Measurements from ENCODE around the gene SLC9A3. TPM values are rescaled to one million over a fixed set of nuclear protein-coding genes. Genes with fewer than 3 reads are reported as not detected.
"Not testable (repeated sequence)": the region's sequence is repeated elsewhere in the genome, so short reads cannot be mapped to it uniquely, and the experiment has no call there.

SLC9A3 gene
- total RNA-seq, 2 experiments from 2014 or later, result 1.7 to 1.8 TPM

DNA sequence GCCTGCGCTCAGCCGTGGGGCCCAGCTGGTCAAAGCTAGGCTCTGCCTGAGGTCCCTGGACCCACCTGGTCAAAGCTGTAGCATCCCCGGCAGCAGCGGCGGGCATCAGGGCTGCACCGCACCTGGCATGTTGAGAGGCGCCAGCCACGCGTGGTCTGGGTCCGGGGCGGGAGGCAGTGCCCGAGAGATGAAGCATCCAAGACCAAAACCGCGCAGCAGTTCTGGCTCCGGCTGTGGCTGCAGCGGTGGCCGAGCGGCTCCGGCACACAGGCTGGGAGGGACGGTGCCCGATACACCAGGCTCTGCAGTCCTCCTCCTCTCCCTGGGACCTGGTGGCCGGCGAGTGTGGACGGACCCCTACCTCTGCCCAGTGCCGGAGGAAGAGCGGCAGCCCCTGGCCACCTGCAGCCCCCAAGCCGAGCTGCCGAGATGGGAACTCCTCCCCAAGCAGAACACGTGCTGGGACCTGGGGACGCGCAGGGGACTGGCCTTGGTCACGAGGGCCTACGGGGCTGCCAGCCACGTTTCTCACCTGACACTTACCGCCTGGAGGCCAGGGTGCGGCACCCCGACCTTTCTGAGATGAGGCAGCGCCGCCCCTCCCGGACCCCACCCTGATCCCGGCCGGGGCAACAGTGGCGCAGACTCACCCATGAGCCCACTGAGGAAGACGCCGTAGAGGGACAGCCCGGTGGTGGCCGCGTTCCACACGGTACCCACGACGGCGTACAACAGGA lies 33.0 kb downstream of the SLC9A3 start:
- no peak overlapping the region for H3K4me3 Mint-ChIP-seq
- H3K27ac Mint-ChIP-seq, result no peak overlapping the region
- ChIA-PET POLR2A (no interaction called here), CTCF (interaction anchor here (0.6 kb wide), 1 partner anchor 208 kb away, joined by 3 read pairs; no protein-coding TSS in a partner anchor)
- peaks cover 2% of the 10 kb centered on the region for H3K27me3 Mint-ChIP-seq
- no peaks in the 10 kb centered on the region for H3K9me3 Mint-ChIP-seq
- H3K4me1 Mint-ChIP-seq (ENCODE audit: low read depth), result peaks cover 3% of the 10 kb centered on the region
- H3K36me3 Mint-ChIP-seq, result no peaks in the 10 kb centered on the region
- no peak for DNase-seq
- intact Hi-C loops (cut with micrococcal nuclease), result no loop called here

DNA sequence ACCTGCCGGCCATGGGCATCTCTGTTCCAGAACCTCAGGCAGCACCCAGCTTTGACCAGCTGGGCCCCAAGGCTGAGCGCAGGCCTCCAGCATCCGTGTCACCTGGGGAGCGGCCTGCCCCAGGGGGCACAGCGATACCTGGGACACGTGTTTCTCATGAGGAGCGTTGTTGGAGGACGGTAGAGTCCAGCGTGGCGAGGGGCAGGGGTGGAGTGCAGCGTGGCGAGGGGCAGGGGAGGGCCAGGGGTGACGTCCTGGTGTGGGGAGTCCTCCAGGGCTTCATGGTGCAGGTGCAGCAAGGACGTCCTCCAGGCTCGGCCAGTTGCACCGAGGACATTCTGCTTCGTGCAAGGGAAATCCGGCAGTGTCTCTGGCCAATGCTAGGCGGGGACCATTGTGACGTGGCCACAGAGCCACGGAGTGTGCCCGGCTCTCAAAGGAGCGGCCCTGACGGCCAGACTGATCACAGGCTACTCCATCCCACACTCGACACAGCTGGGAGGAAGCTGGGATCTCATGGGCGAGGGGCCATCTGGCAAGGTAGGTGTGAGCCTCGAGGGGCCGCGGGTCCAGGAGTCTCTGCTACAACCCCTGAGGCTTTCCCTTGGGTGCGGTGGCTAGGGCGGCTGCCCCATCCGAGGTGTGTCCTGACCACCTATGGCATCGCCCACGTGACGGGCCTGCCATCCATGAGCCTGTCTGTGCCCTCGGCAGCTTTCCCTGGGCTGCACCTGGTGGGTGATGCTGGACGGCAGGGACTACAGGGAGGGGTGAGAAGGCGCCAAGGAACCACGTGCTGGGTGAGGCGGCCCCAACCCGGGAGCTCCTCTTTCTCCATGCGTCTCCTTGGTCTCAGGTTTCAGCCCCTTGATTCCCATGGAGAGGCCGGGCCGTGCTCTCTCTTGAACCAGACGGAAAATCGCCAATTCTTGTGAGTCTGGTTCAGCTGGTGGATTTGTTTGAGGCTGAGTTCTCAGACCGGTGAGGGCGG lies 33.8 kb downstream of the SLC9A3 start:
- CTCF ChIA-PET, result interaction anchor here (0.6 kb wide), 1 partner anchor 208 kb away, joined by 3 read pairs; no protein-coding TSS in a partner anchor
- H3K36me3 Mint-ChIP-seq, result no peaks in the 10 kb centered on the region
- DNase-seq, result no peak
- intact Hi-C loops (cut with micrococcal nuclease), result no loop called here
- H3K4me1 Mint-ChIP-seq (ENCODE audit: low read depth), result peaks cover 7% of the 10 kb centered on the region
- POLR2A ChIA-PET, result no interaction called here
- no peak overlapping the region for H3K4me3 Mint-ChIP-seq
- no peaks in the 10 kb centered on the region for H3K9me3 Mint-ChIP-seq
- H3K27ac Mint-ChIP-seq, result no peak overlapping the region
- H3K27me3 Mint-ChIP-seq, result peaks cover 2% of the 10 kb centered on the region

DNA sequence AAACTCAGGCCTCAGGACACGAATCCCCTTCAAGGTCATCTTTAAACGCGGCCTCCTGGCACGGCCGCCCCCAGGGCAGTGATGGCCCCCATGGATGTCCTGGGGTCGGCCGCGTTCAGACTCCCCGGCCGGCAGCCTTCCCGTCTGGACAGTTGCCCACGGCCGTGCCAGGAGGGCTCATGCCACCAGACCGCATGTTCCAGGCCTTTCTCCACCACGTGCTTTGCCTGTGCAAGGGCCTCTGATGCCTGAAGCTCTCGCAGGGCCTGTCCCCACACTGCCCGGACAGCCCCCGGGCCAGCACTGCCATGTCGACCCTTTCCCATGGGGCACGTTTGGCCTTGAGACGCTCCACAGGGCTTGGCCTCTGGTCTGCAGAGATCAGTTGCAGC lies 34.6 kb downstream of the SLC9A3 start:
- POLR2A ChIA-PET, result no interaction called here
- no peak overlapping the region for H3K27ac Mint-ChIP-seq
- CTCF ChIA-PET, result no interaction called here
- no peak overlapping the region for H3K4me3 Mint-ChIP-seq
- intact Hi-C loops (cut with micrococcal nuclease), result no loop called here
- H3K27me3 Mint-ChIP-seq, result peaks cover 6% of the 10 kb centered on the region
- H3K36me3 Mint-ChIP-seq, result no peaks in the 10 kb centered on the region
- peaks cover 7% of the 10 kb centered on the region for H3K4me1 Mint-ChIP-seq (ENCODE audit: low read depth)
- H3K9me3 Mint-ChIP-seq, result no peaks in the 10 kb centered on the region
- no peak for DNase-seq

DNA sequence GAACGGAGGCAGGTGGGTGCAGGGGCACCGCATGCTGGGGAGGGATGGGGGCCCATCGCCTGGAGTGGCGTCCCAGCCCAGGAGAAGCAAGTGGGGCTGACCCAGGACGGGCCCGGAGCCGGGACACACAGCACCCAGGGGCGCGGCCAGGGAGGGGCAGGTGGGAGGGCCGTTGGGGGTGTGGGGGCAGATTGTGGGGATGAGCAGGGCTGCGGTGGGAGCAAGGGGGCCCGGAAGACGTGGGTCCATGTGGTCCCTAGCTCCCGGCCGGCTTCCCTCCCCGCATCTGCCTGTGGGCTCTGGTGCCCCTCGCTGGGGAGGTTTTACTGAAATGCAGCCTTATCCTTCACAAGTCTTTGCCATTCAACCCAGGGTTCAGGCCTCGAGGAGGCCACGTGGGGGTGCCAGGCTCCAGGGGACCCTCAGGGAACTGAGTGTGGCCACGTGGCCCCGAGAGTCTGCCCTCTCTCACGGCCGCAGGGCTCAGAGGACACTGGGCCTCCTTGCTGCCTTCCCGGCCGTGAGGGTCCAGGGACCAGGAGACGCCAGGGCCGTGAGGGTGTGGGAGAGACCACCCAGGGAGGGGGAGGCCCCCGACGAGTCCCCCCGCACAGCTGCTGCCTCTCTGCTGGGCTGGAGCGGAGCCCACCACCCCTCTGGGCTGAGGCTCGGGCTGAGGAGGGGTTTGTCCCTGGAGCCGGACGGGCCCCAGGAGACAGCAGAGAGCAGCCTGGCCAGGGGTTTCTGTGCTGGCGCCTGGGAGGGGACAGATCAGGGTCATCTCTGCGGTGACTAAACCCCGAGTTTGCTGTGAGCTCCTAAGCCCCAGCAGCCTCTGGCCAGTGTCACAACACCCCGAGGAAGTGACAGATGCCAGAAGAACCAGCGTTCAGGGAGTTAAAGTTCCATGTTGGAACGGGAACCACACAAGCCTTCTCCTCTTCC lies 35.2 kb downstream of the SLC9A3 start:
- Mint-ChIP-seq H3K4me1 (ENCODE audit: low read depth) (peaks cover 7% of the 10 kb centered on the region), H3K27me3 (peaks cover 6% of the 10 kb centered on the region), H3K4me3 (no peak overlapping the region), H3K9me3 (no peaks in the 10 kb centered on the region), H3K36me3 (no peaks in the 10 kb centered on the region), H3K27ac (no peak overlapping the region)
- intact Hi-C loops (cut with micrococcal nuclease), result no loop called here
- ChIA-PET POLR2A (no interaction called here), CTCF (no interaction called here)
- no peak for DNase-seq

DNA sequence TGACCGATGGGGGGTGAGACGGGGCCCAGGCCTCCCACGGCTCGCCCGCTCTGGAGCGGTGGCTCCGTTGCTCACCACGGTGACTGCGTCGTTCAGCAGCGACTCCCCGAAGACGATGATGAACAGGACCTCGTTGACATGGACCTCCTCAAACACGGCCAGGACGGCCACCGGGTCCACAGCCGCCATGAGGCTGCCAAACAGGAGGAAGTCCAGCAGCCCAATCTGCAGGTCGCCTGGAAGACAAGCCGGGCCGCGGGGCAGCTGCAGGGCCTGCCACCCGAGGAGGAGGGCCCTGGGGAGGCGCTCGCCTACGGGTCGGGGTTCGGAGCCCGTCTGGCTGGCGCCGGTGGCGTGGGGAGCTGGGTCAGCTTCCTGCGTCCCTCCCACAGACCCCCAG lies 36.0 kb downstream of the SLC9A3 start:
- POLR2A ChIA-PET, result no interaction called here
- no peak overlapping the region for H3K27ac Mint-ChIP-seq
- H3K9me3 Mint-ChIP-seq, result no peaks in the 10 kb centered on the region
- H3K4me3 Mint-ChIP-seq, result no peak overlapping the region
- H3K4me1 Mint-ChIP-seq (ENCODE audit: low read depth), result peaks cover 7% of the 10 kb centered on the region
- intact Hi-C loops (cut with micrococcal nuclease), result no loop called here
- CTCF ChIA-PET, result no interaction called here
- H3K27me3 Mint-ChIP-seq, result peaks cover 6% of the 10 kb centered on the region
- no peak for DNase-seq
- no peaks in the 10 kb centered on the region for H3K36me3 Mint-ChIP-seq

DNA sequence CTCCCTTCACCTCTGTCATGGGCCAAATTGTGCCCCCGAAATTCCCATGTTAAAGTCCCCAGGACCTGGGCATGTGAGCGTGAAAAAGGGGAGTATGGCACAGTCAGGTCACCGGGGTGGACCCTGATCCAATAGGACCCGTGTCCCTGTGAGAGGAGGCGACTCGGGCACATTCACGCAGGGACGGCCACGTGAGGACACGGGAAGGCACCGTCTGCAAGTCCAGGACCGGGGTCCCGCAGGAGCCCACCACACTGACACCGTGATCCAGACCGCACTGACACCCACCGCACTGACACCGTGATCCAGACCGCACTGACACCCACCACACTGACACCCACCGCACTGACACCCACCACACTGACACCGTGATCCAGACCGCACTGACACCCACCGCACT lies 37.7 kb downstream of the SLC9A3 start:
- H3K36me3 Mint-ChIP-seq; H3K4me3 Mint-ChIP-seq; intact Hi-C loops (cut with micrococcal nuclease); H3K9me3 Mint-ChIP-seq; H3K27ac Mint-ChIP-seq; DNase-seq; CTCF ChIA-PET; POLR2A ChIA-PET; H3K4me1 Mint-ChIP-seq (ENCODE audit: low read depth); H3K27me3 Mint-ChIP-seq: not testable (repeated sequence)

DNA sequence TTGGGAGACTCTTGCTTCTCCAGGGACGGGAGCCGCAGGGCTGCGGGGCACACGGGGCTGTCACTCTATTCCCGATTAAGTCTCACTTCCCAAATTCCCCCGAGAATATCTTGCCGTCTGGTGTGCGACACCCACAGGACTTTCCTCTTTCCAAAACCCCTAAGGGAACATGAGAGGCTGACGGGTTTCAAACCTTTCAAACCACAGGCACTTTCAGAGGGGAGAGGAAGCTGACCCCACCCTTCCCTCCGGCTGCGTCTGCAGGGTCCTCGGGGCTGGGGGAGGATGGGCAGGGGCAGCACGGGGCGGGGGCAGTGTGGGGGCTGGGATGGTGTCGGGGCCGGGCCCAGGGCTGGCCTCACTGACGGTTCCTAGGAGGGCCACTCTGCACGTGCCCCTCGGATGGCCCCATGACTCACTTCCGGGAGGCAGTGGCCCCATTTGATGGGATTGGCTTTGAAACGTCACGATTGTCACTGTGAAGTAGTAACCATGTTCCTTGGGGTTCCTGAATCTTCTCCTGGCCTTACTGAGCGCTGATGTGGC lies 38.2 kb downstream of the SLC9A3 start:
- Mint-ChIP-seq H3K9me3 (no peaks in the 10 kb centered on the region), H3K4me1 (ENCODE audit: low read depth) (peaks cover 7% of the 10 kb centered on the region), H3K27me3 (peaks cover 9% of the 10 kb centered on the region), H3K4me3 (no peak overlapping the region), H3K36me3 (no peaks in the 10 kb centered on the region), H3K27ac (no peak overlapping the region)
- ChIA-PET CTCF (no interaction called here), POLR2A (no interaction called here)
- intact Hi-C loops (cut with micrococcal nuclease), result no loop called here
- DNase-seq, result peak; percentile 42

DNA sequence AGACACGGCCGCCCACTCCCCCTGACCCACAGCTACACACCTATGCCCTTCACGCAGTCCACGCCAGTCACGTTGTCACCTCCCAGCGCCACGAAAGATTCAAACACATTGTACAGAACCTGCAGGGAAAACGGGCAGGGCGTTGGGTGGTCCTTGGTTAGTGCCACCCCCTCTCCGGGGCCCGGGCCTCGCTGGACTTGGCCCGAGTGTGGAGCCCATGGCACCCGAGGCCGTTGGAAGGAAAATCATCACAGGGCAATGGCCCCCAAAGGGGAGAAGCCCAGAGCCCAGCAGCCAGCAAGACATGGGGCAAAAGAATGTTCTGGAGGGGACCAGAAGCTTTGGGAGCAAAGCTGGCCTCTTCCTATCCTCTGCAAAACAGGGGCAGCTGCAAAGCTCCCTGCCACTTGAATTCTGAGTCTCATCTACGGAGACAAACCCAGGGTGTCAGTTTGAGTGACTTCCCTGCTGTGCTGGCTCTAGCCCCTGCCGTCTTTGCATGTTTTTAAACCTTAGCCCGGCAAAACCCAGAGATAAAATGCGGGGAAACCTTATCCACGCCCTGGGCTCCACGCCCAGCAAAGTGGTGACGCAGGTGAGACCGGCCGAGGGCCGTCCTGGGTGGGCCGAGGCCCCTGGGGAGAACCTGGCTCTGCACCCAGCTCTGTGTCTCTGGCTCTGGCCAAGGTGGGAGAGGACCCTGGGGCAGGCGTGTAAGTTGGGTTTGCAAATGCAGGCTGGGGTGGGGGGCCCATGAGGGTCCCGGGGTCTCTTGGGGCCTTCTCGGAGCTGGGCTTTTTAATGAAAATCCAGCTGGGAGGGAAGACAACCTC lies 38.9 kb downstream of the SLC9A3 start:
- H3K4me1 Mint-ChIP-seq (ENCODE audit: low read depth), result peaks cover 7% of the 10 kb centered on the region
- H3K36me3 Mint-ChIP-seq, result no peaks in the 10 kb centered on the region
- H3K27ac Mint-ChIP-seq, result no peak overlapping the region
- ChIA-PET CTCF (no interaction called here), POLR2A (no interaction called here)
- no peak for DNase-seq
- H3K27me3 Mint-ChIP-seq, result peaks cover 9% of the 10 kb centered on the region
- H3K9me3 Mint-ChIP-seq, result no peaks in the 10 kb centered on the region
- no peak overlapping the region for H3K4me3 Mint-ChIP-seq
- intact Hi-C loops (cut with micrococcal nuclease), result no loop called here

DNA sequence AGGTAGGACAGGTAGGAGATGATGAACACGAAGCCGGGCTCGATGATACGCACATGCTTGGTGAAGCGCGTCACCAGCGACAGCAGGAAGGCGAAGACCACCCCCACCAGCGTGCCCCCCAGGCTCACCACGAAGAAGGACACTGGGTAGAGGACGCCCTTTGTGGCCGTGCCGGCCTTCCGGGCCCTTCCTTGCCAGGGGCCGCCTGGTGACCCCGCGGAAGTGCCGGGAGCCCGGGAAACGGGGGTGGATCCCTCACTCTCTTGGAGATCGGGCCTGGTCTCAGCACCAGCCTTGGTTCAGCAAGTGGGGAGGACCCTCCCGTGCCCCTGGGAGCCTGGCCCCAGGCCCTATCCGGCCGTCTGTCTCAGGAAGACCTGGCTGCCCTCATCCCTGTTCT lies 39.7 kb downstream of the SLC9A3 start:
- ChIA-PET CTCF (no interaction called here), POLR2A (no interaction called here)

DNA sequence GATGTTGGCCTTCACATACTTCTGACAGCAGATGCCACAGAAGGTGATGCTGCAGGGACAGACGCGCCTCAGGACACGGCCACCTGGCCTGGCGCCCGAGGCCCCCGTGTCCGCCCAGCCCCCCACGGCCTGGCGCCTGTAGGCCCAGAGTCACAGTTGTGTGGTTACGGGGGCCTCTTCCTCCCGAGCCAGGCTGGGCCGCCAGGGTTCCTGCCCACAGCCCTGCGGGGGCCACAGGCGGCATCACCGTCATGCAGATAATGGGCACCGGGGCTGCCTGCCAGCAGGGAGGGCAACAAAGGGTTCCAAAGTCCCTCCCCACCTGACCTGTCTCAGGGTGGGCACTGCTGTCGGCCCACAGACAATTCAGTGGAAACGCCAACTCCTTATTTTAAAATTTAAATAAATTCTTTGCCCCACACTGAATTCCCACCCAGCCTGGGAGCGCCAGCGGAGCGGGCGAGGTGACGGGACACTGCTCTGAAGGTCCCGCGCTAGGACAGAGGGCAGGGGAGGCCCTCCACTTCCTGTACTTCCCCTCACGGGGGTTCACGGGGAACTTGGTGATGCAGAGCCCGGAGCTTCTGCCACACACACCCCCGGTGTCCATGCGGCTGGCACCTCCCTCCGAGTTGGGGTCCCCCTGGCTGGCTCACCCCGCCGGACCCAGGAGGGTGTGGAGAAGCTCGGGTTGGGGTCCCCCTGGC lies 40.7 kb downstream of the SLC9A3 start:
- no peak for DNase-seq
- H3K27me3 Mint-ChIP-seq, result peaks cover 9% of the 10 kb centered on the region
- H3K4me1 Mint-ChIP-seq (ENCODE audit: low read depth), result peaks cover 7% of the 10 kb centered on the region
- POLR2A ChIA-PET, result no interaction called here
- no peaks in the 10 kb centered on the region for H3K9me3 Mint-ChIP-seq
- H3K36me3 Mint-ChIP-seq, result no peaks in the 10 kb centered on the region
- H3K4me3 Mint-ChIP-seq, result no peak overlapping the region
- intact Hi-C loops (cut with micrococcal nuclease), result no loop called here
- H3K27ac Mint-ChIP-seq, result no peak overlapping the region
- CTCF ChIA-PET, result no interaction called here

More for the DNA sequence above, 39.7 kb downstream of the SLC9A3 start:
- no peak for DNase-seq
- H3K9me3 Mint-ChIP-seq, result no peaks in the 10 kb centered on the region
- no peak overlapping the region for H3K27ac Mint-ChIP-seq
- no peaks in the 10 kb centered on the region for H3K36me3 Mint-ChIP-seq
- H3K4me3 Mint-ChIP-seq, result no peak overlapping the region
- peaks cover 7% of the 10 kb centered on the region for H3K4me1 Mint-ChIP-seq (ENCODE audit: low read depth)
- intact Hi-C loops (cut with micrococcal nuclease), result no loop called here
- H3K27me3 Mint-ChIP-seq, result peaks cover 9% of the 10 kb centered on the region

DNA sequence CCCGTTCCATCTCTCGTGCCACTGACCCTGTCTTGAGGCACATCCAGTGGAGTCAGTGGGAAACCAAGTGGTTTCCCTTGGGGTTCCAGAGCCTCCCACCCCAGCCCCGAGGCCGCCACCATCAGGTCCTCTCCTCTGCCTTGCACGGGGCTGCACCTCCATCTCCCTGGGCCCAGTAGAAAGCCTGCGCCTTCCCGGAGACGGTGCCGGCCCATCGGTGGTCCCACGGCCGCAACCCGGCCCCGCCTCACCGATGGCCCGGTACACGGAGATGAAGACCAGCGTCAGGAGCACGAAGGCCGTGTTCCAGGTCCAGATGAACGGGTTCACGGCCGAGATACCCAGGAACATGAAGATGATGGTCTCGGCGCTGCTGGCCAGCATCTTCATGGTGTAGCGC lies 41.2 kb downstream of the SLC9A3 start:
- Mint-ChIP-seq H3K4me3 (no peak overlapping the region), H3K27ac (no peak overlapping the region), H3K9me3 (no peaks in the 10 kb centered on the region), H3K36me3 (no peaks in the 10 kb centered on the region), H3K4me1 (ENCODE audit: low read depth) (peaks cover 7% of the 10 kb centered on the region), H3K27me3 (peaks cover 9% of the 10 kb centered on the region)
- intact Hi-C loops (cut with micrococcal nuclease), result no loop called here
- POLR2A ChIA-PET, result no interaction called here
- no peak for DNase-seq
- CTCF ChIA-PET, result no interaction called here
